IMR-90 (cell line): ENCODE data around the gene TLCD4. TPM values are rescaled to one million over a fixed set of nuclear protein-coding genes. Genes with fewer than 3 reads are reported as not detected.

Experiments used
- ATAC-seq: fragments of 200-7000 bp; cut with Tn5 transposase; 2 replicates; pipeline ENCODE4 v1.9.1; 2020; ENCODE audit warnings: low read depth, mild to moderate bottlenecking, moderate library complexity
- BruUV-seq: library from RNA; stranded (reverse); fragments of 400-500 nt; replicated peaks from 2 replicates; lab custom pipeline; 2021; lab: Mats Ljungman, UMichigan
- CTCF ChIA-PET: fragments of 300-600 bp; formaldehyde crosslinking; extraction: SDS; loops from one replicate; lab custom pipeline; 2021; ENCODE audit warnings: antibody characterized with exemption; lab: Yijun Ruan, JAX
- POLR2A ChIA-PET: fragments of 300-600 bp; sonication (Branson Sonifier 250); formaldehyde crosslinking; loops from one replicate; lab custom pipeline; 2022; ENCODE audit warnings: antibody characterized with exemption; ENCODE audit not compliant: unreplicated experiment; lab: Charles Lee
- DNase-seq: peaks from one replicate; pipeline ENCODE4 v3.0.0; 2013
- H2AFZ ChIP-seq: replicated peaks from 2 replicates; pipeline ENCODE3; 2013; ENCODE audit warnings: low read length, mild to moderate bottlenecking; ENCODE audit not compliant: poor library complexity
- H2AK5ac ChIP-seq: 2 replicates; pipeline ENCODE4 v1.6.1; 2013; ENCODE audit warnings: low read depth, low read length, inconsistent platforms
- H2AK9ac ChIP-seq: replicated peaks from 2 replicates; pipeline ENCODE3; 2013; ENCODE audit warnings: mild to moderate bottlenecking, low read depth, low read length, moderate library complexity; ENCODE audit not compliant: poor library complexity
- H2BK120ac ChIP-seq: 2 replicates; pipeline ENCODE4 v1.6.1; 2013; ENCODE audit warnings: low read depth, low read length, inconsistent platforms
- H2BK15ac ChIP-seq: 3 replicates; pipeline ENCODE4 v1.6.1; 2013; ENCODE audit warnings: low read depth, low read length, inconsistent platforms
- H2BK20ac ChIP-seq: 2 replicates; pipeline ENCODE4 v1.6.1; 2013; ENCODE audit warnings: low read depth, mild to moderate bottlenecking, inconsistent platforms, low read length, moderate library complexity
- H2BK5ac ChIP-seq: 2 replicates; pipeline ENCODE4 v1.6.1; 2013; ENCODE audit warnings: mild to moderate bottlenecking, low read depth, low read length, inconsistent platforms; ENCODE audit not compliant: poor library complexity, severe bottlenecking
- H3K14ac ChIP-seq: replicated peaks from 2 replicates; pipeline ENCODE4 v1.6.1; 2013; ENCODE audit warnings: low read depth, low read length, inconsistent platforms
- H3K18ac ChIP-seq: 2 replicates; pipeline ENCODE4 v1.6.1; 2013; ENCODE audit warnings: low read depth, low read length, control low read depth
- H3K23ac ChIP-seq: 2 replicates; pipeline ENCODE4 v1.6.1; 2013; ENCODE audit warnings: low read depth, low read length, inconsistent platforms
- H3K27ac ChIP-seq: 2 replicates; pipeline ENCODE4 v1.5.1; 2013; ENCODE audit warnings: mild to moderate bottlenecking, control low read depth, low read length; ENCODE audit not compliant: insufficient read depth
- H3K27me3 ChIP-seq: 2 replicates; pipeline ENCODE4 v1.6.1; 2013; ENCODE audit warnings: low read length; ENCODE audit not compliant: control insufficient read depth, insufficient read depth
- H3K36me3 ChIP-seq: 2 replicates; pipeline ENCODE4 v1.6.1; 2013; ENCODE audit warnings: low read length, mixed read lengths; ENCODE audit not compliant: control insufficient read depth, insufficient read depth
- H3K4ac ChIP-seq: 2 replicates; pipeline ENCODE4 v1.6.1; 2013; ENCODE audit warnings: low read depth, low read length, inconsistent platforms
- H3K4me1 ChIP-seq: 2 replicates; pipeline ENCODE4 v1.6.1; 2013; ENCODE audit warnings: low read length, mixed read lengths; ENCODE audit not compliant: control insufficient read depth, insufficient read depth
- H3K4me2 ChIP-seq: 2 replicates; pipeline ENCODE4 v1.6.1; 2013; ENCODE audit warnings: low read depth, mild to moderate bottlenecking, control low read depth, low read length, moderate library complexity
- H3K4me3 ChIP-seq: 2 replicates; pipeline ENCODE4 v1.5.1; 2013; ENCODE audit warnings: low read depth, mild to moderate bottlenecking, control low read depth, low read length, moderate library complexity; ENCODE audit not compliant: insufficient read depth
- H3K56ac ChIP-seq: 2 replicates; pipeline ENCODE4 v1.6.1; 2013; ENCODE audit warnings: low read length, inconsistent platforms; ENCODE audit not compliant: insufficient read depth; ENCODE audit errors: extremely low read depth
- H3K79me1 ChIP-seq, 2 experiments: 2 replicates each; pipeline ENCODE4 v1.6.1; 2013; ENCODE audit warnings: low read length in 2 of 2, inconsistent platforms in 1 of 2, low read depth in 1 of 2
- H3K9ac ChIP-seq: 2 replicates; pipeline ENCODE4 v1.6.1; 2013; ENCODE audit warnings: low read depth, low read length, control low read depth
- H3K9me1 ChIP-seq: 2 replicates; pipeline ENCODE4 v1.6.1; 2013; ENCODE audit warnings: low read length, inconsistent platforms; ENCODE audit not compliant: insufficient read depth
- H3K9me3 ChIP-seq: 2 replicates; pipeline ENCODE4 v1.6.1; 2013; ENCODE audit warnings: low read length; ENCODE audit not compliant: control insufficient read depth, insufficient read depth
- H4K20me1 ChIP-seq: 2 replicates; pipeline ENCODE4 v1.6.1; 2013; ENCODE audit warnings: low read length, inconsistent platforms; ENCODE audit not compliant: insufficient read depth
- H4K5ac ChIP-seq: 2 replicates; pipeline ENCODE4 v1.6.1; 2013; ENCODE audit warnings: mild to moderate bottlenecking, low read depth, low read length, control low read depth
- H4K8ac ChIP-seq, 2 experiments: 2 replicates each; pipeline ENCODE4 v1.6.1; 2013; ENCODE audit warnings: low read depth in 2 of 2, low read length in 2 of 2, control low read depth in 1 of 2, inconsistent platforms in 1 of 2
- H4K91ac ChIP-seq: 2 replicates; pipeline ENCODE4 v1.6.1; 2013; ENCODE audit warnings: low read depth, low read length, inconsistent platforms; ENCODE audit not compliant: insufficient read depth
- BHLHE40 ChIP-seq: fragments of 150-350 bp; IDR thresholded peaks from 2 replicates; pipeline ENCODE4 v1.6.1; 2016; ENCODE audit warnings: mild to moderate bottlenecking, low read depth, low read length
- FOS ChIP-seq: fragments of 150-350 bp; IDR thresholded peaks from 2 replicates; pipeline ENCODE4 v1.6.1; 2016; ENCODE audit warnings: low read depth, low read length
- MAZ ChIP-seq: IDR thresholded peaks from 2 replicates; pipeline ENCODE4 v1.6.1; 2012; ENCODE audit warnings: low read depth, mild to moderate bottlenecking, low read length, improper control_type of control experiment, moderate library complexity, borderline replicate concordance
- RAD21 ChIP-seq: IDR thresholded peaks from 2 replicates; pipeline ENCODE4 v1.6.1; 2012; ENCODE audit warnings: low read length, improper control_type of control experiment
- RCOR1 ChIP-seq: IDR thresholded peaks from 2 replicates; pipeline ENCODE4 v1.6.1; 2012; ENCODE audit warnings: mild to moderate bottlenecking, low read length, improper control_type of control experiment; ENCODE audit not compliant: insufficient replicate concordance
- RFX5 ChIP-seq: IDR thresholded peaks from 2 replicates; pipeline ENCODE4 v1.8.0; 2012; ENCODE audit warnings: low read depth, mild to moderate bottlenecking, low read length, moderate library complexity
- SMC3 ChIP-seq: fragments of 150-350 bp; IDR thresholded peaks from 2 replicates; pipeline ENCODE4 v1.6.1; 2016; ENCODE audit warnings: low read depth, mild to moderate bottlenecking, antibody characterized with exemption, low read length, moderate library complexity
- dilution Hi-C: fragments of 300-500 bp; cut with HindIII; formaldehyde crosslinking; loops from one replicate; pipeline ENCODE4 v1.14.3; 2018; ENCODE audit warnings: low sequenced_read_pairs; ENCODE audit not compliant: unreplicated experiment
- in situ Hi-C: fragments of 300-500 bp; cut with MboI; formaldehyde crosslinking; loops from 3 replicates; pipeline ENCODE4 v1.14.3; 2019; ENCODE audit warnings: low sequenced_read_pairs, inconsistent platforms, mixed read lengths
- intact Hi-C: fragments of 100-400 bp; cut with micrococcal nuclease; formaldehyde crosslinking; loops from 2 replicates; pipeline ENCODE4 v1.10.0; 2022
- polyA plus RNA-seq, 3 experiments: library from polyadenylated mRNA; depleted of rRNA; stranded (reverse); fragments of >200 nt; gene quantifications; 2 replicates each; pipeline ENCODE4 v1.2.3, GENCODE V29; 2012; ENCODE audit warnings: low replicate concordance in 1 of 3
- total RNA-seq: library from RNA; depleted of rRNA; stranded (reverse); fragments of >200 nt; gene quantifications from 2 replicates; pipeline ENCODE4 v1.2.3, GENCODE V29; 2012
- TF ChIP-seq, protein P1 (sequence below): conservative IDR thresholded peaks from 2 replicates; pipeline ENCODE4 v1.5.1; 2012; ENCODE audit warnings: mild to moderate bottlenecking, low read depth, low read length, improper control_type of control experiment
- TF ChIP-seq, protein P2 (sequence below): fragments of 150-350 bp; IDR thresholded peaks from 2 replicates; pipeline ENCODE4 v1.6.1; 2016; ENCODE audit warnings: low read depth, mild to moderate bottlenecking, low read length, moderate library complexity, borderline replicate concordance
- TF ChIP-seq, protein P3 (sequence below): fragments of 150-350 bp; IDR thresholded peaks from 2 replicates; pipeline ENCODE4 v1.6.1; 2017; ENCODE audit warnings: mild to moderate bottlenecking, antibody characterized with exemption, low read length, low read depth

The TLCD4 gene
- total and polyA plus RNA-seq, 2 of the 4 experiments (the other 2 are of a cell fraction): 0.22 to 0.36 TPM

DNA sequence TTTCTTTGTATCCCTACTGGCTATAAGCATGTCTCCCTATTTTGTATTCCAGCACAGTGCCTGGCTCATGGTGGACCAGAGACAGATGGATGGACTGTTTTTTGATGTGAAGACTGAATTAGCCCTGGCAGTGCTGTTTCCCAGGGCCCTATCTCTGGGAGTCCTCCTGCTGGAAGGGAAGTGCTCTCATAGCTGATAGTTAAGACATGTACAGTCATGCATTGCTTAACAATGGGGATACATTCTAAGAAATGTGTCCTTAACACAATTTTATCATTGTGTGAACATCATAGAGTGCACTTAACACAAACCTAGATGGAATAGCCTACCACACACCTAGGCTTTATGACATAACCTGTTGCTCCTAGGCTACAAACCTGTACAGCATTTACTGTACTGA lies 21.1 kb downstream of the TLCD4 start:
- dilution Hi-C loops: no loop called here
- CTCF ChIA-PET: no interaction called here
- intact Hi-C loops: no loop called here

More for the DNA sequence above, 21.1 kb downstream of the TLCD4 start:
- Histone ChIP-seq H4K20me1 (no peaks in the 10 kb centered on the region), H3K36me3 (no peaks in the 10 kb centered on the region), H3K4me2 (no peak overlapping the region), H3K14ac (no peak overlapping the region), H3K18ac (no peak overlapping the region), H3K4ac (no peak overlapping the region), H3K9me1 (no peaks in the 10 kb centered on the region; the same call in 1 of the 2 replicates), H2BK120ac (no peak overlapping the region), H3K23ac (no peak overlapping the region), H2BK20ac (no peak overlapping the region), H2BK5ac (no peak overlapping the region), H2AFZ (no peak overlapping the region), H3K56ac (no peak overlapping the region), H2AK9ac (no peak overlapping the region), H4K8ac (no peak overlapping the region), H3K9ac (no peak overlapping the region), H4K5ac (no peak overlapping the region), H3K4me3 (no peak overlapping the region), H3K27ac (no peak overlapping the region), H2BK15ac (no peak overlapping the region), H4K91ac (no peak overlapping the region), H3K9me3 (no peaks in the 10 kb centered on the region), H3K27me3 (no peaks in the 10 kb centered on the region), H3K4me1 (no peaks in the 10 kb centered on the region), H3K79me1 (no peaks in the 10 kb centered on the region), H2AK5ac (no peak overlapping the region)
- POLR2A ChIA-PET: no interaction called here
- BruUV-seq: no TSS peak
- TF ChIP-seq BHLHE40: no peak
- TF ChIP-seq FOS: no peak
- TF ChIP-seq, protein P1, sequence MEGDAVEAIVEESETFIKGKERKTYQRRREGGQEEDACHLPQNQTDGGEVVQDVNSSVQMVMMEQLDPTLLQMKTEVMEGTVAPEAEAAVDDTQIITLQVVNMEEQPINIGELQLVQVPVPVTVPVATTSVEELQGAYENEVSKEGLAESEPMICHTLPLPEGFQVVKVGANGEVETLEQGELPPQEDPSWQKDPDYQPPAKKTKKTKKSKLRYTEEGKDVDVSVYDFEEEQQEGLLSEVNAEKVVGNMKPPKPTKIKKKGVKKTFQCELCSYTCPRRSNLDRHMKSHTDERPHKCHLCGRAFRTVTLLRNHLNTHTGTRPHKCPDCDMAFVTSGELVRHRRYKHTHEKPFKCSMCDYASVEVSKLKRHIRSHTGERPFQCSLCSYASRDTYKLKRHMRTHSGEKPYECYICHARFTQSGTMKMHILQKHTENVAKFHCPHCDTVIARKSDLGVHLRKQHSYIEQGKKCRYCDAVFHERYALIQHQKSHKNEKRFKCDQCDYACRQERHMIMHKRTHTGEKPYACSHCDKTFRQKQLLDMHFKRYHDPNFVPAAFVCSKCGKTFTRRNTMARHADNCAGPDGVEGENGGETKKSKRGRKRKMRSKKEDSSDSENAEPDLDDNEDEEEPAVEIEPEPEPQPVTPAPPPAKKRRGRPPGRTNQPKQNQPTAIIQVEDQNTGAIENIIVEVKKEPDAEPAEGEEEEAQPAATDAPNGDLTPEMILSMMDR: no peak
- no peak for TF ChIP-seq RCOR1
- no peak for TF ChIP-seq SMC3
- TF ChIP-seq RFX5: no peak
- TF ChIP-seq, protein P2, sequence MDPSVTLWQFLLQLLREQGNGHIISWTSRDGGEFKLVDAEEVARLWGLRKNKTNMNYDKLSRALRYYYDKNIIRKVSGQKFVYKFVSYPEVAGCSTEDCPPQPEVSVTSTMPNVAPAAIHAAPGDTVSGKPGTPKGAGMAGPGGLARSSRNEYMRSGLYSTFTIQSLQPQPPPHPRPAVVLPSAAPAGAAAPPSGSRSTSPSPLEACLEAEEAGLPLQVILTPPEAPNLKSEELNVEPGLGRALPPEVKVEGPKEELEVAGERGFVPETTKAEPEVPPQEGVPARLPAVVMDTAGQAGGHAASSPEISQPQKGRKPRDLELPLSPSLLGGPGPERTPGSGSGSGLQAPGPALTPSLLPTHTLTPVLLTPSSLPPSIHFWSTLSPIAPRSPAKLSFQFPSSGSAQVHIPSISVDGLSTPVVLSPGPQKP: no peak
- TF ChIP-seq, protein P3, sequence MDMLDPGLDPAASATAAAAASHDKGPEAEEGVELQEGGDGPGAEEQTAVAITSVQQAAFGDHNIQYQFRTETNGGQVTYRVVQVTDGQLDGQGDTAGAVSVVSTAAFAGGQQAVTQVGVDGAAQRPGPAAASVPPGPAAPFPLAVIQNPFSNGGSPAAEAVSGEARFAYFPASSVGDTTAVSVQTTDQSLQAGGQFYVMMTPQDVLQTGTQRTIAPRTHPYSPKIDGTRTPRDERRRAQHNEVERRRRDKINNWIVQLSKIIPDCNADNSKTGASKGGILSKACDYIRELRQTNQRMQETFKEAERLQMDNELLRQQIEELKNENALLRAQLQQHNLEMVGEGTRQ: no peak
- no peak for TF ChIP-seq MAZ
- no peak for TF ChIP-seq RAD21
- in situ Hi-C loops: no loop called here
- DNase-seq (no peak), ATAC-seq (no peak)
